Stimulated activated CD8-positive, alpha-beta memory T cell treated with anti-CD3 and anti-CD28 coated beads, Interleukin-4, amount 100 ng/mL, for 1 hour (primary cell): ENCODE measurements around the gene INAFM2.

ENCODE experiments used
- DNase-seq, 2 donors: peaks; one replicate each; pipeline ENCODE4 v3.0.0-alpha.2; 2020; ENCODE audit warnings: low read depth in 2 of 2, low spot score in 1 of 2

The INAFM2 gene

GRCh38 chr15:40305281-40305680 lies 18.2 kb upstream of the INAFM2 start:
- no peak for DNase-seq

- no peak for DNase-seq
These were observed 17.1 kb upstream of the INAFM2 start for GRCh38 chr15:40306371-40306770.

- no peak for DNase-seq
These were observed 16.6 kb upstream of the INAFM2 start for GRCh38 chr15:40306908-40307307.

- DNase-seq, result peak; percentile 41 to 44
These were observed 15.9 kb upstream of the INAFM2 start, which contains the start of gene PLCB2 for GRCh38 chr15:40307421-40308211. Gene PLCB2, minus strand, starts transcription at chr15:40307935. Its CDS starts 263 bp downstream, at chr15:40307672.

GRCh38 chr15:40309344-40309862 lies 14.1 kb upstream of the INAFM2 start:
- DNase-seq, result no peak

GRCh38 chr15:40310001-40310959 lies 13.2 kb upstream of the INAFM2 start:
- peak in 1 of 2 donors; percentile 32 for DNase-seq

- DNase-seq, result no peak
These were observed 12.5 kb upstream of the INAFM2 start for GRCh38 chr15:40310993-40311392.

- no peak for DNase-seq
These were observed 10.9 kb upstream of the INAFM2 start for GRCh38 chr15:40312370-40313158.

GRCh38 chr15:40313531-40314398 lies 9.7 kb upstream of the INAFM2 start:
- no peak for DNase-seq

GRCh38 chr15:40314723-40315276 lies 8.7 kb upstream of the INAFM2 start:
- no peak for DNase-seq

- DNase-seq, result no peak
These were observed 6.6 kb upstream of the INAFM2 start for GRCh38 chr15:40316931-40317330.

GRCh38 chr15:40317580-40317979 lies 5.9 kb upstream of the INAFM2 start:
- no peak for DNase-seq

GRCh38 chr15:40320409-40320808 lies 3.1 kb upstream of the INAFM2 start:
- DNase-seq, result no peak

- DNase-seq, result no peak
These were observed 2.5 kb upstream of the INAFM2 start for GRCh38 chr15:40320931-40321371.

- DNase-seq, result no peak
These were observed 807 bp upstream of the INAFM2 start for GRCh38 chr15:40322531-40323238.

GRCh38 chr15:40323953-40324937 lies 753 bp downstream of the INAFM2 start:
- DNase-seq, result no peak

- no peak for DNase-seq
These were observed 1.7 kb downstream of the INAFM2 start for GRCh38 chr15:40325188-40325587.

GRCh38 chr15:40325700-40326099 lies 2.2 kb downstream of the INAFM2 start:
- DNase-seq, result no peak
